Measurements from ENCODE around the gene PDSS2. TPM values are rescaled to one million over a fixed set of nuclear protein-coding genes. Genes with fewer than 3 reads are reported as not detected.

PDSS2 gene
- total and polyA plus RNA-seq, 2 of the 8 experiments (the other 6 are each of a cell fraction or from before 2014, with no cell fraction given): 10.7 to 16.1 TPM

GRCh38 chr6:107459283-107460082 is at the start of gene PDSS2 (continued):
- TF ChIP-seq, protein P1, sequence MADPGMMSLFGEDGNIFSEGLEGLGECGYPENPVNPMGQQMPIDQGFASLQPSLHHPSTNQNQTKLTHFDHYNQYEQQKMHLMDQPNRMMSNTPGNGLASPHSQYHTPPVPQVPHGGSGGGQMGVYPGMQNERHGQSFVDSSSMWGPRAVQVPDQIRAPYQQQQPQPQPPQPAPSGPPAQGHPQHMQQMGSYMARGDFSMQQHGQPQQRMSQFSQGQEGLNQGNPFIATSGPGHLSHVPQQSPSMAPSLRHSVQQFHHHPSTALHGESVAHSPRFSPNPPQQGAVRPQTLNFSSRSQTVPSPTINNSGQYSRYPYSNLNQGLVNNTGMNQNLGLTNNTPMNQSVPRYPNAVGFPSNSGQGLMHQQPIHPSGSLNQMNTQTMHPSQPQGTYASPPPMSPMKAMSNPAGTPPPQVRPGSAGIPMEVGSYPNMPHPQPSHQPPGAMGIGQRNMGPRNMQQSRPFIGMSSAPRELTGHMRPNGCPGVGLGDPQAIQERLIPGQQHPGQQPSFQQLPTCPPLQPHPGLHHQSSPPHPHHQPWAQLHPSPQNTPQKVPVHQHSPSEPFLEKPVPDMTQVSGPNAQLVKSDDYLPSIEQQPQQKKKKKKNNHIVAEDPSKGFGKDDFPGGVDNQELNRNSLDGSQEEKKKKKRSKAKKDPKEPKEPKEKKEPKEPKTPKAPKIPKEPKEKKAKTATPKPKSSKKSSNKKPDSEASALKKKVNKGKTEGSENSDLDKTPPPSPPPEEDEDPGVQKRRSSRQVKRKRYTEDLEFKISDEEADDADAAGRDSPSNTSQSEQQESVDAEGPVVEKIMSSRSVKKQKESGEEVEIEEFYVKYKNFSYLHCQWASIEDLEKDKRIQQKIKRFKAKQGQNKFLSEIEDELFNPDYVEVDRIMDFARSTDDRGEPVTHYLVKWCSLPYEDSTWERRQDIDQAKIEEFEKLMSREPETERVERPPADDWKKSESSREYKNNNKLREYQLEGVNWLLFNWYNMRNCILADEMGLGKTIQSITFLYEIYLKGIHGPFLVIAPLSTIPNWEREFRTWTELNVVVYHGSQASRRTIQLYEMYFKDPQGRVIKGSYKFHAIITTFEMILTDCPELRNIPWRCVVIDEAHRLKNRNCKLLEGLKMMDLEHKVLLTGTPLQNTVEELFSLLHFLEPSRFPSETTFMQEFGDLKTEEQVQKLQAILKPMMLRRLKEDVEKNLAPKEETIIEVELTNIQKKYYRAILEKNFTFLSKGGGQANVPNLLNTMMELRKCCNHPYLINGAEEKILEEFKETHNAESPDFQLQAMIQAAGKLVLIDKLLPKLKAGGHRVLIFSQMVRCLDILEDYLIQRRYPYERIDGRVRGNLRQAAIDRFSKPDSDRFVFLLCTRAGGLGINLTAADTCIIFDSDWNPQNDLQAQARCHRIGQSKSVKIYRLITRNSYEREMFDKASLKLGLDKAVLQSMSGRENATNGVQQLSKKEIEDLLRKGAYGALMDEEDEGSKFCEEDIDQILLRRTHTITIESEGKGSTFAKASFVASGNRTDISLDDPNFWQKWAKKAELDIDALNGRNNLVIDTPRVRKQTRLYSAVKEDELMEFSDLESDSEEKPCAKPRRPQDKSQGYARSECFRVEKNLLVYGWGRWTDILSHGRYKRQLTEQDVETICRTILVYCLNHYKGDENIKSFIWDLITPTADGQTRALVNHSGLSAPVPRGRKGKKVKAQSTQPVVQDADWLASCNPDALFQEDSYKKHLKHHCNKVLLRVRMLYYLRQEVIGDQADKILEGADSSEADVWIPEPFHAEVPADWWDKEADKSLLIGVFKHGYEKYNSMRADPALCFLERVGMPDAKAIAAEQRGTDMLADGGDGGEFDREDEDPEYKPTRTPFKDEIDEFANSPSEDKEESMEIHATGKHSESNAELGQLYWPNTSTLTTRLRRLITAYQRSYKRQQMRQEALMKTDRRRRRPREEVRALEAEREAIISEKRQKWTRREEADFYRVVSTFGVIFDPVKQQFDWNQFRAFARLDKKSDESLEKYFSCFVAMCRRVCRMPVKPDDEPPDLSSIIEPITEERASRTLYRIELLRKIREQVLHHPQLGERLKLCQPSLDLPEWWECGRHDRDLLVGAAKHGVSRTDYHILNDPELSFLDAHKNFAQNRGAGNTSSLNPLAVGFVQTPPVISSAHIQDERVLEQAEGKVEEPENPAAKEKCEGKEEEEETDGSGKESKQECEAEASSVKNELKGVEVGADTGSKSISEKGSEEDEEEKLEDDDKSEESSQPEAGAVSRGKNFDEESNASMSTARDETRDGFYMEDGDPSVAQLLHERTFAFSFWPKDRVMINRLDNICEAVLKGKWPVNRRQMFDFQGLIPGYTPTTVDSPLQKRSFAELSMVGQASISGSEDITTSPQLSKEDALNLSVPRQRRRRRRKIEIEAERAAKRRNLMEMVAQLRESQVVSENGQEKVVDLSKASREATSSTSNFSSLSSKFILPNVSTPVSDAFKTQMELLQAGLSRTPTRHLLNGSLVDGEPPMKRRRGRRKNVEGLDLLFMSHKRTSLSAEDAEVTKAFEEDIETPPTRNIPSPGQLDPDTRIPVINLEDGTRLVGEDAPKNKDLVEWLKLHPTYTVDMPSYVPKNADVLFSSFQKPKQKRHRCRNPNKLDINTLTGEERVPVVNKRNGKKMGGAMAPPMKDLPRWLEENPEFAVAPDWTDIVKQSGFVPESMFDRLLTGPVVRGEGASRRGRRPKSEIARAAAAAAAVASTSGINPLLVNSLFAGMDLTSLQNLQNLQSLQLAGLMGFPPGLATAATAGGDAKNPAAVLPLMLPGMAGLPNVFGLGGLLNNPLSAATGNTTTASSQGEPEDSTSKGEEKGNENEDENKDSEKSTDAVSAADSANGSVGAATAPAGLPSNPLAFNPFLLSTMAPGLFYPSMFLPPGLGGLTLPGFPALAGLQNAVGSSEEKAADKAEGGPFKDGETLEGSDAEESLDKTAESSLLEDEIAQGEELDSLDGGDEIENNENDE (IDR thresholded peaks at IDR 0.05; ENCODE audit: insufficient replicate concordance, low read length): no peak
- TF ChIP-seq PHF8 (conservative IDR thresholded peaks at IDR 0.05; ENCODE audit: low read depth, low read length) (peak; percentile 62), TCF12 (IDR thresholded peaks at IDR 0.05; ENCODE audit: low read depth, low read length) (no peak), NRF1 (IDR thresholded peaks at IDR 0.05; ENCODE audit: low read depth, low read length) (no peak), RFX5 (IDR thresholded peaks at IDR 0.05; ENCODE audit: borderline replicate concordance, low read depth, low read length) (no peak), SP2 (IDR thresholded peaks at IDR 0.05; ENCODE audit: low read length) (no peak), NANOG (IDR thresholded peaks at IDR 0.05; ENCODE audit: insufficient read depth, low read depth, low read length, poor library complexity, severe bottlenecking) (no peak), CBX5 (IDR thresholded peaks at IDR 0.05; ENCODE audit: low read depth, low read length) (no peak), CTBP2 (IDR thresholded peaks at IDR 0.05; ENCODE audit: borderline replicate concordance, insufficient read depth, insufficient read length, low read length) (no peak), CHD2 (IDR thresholded peaks at IDR 0.05; ENCODE audit: low read length) (0 out of 2 replicates have a peak, but pooled peaks have one; percentile 35)
